Lower leg skin (tissue), 4 donors: ENCODE data around the gene SLC3A2. TPM values are rescaled to one million over a fixed set of nuclear protein-coding genes. Genes with fewer than 3 reads are reported as not detected.

Source experiments
- DNase-seq, 2 donors: peaks; one replicate each; pipeline ENCODE4 v3.0.0-alpha.2; 2019; ENCODE audit warnings: low spot score in 2 of 2
- H3K4me3 ChIP-seq: fragments of 200-600 bp; sonication (generic); 2 replicates; pipeline ENCODE4 v1.5.1; 2017; ENCODE audit warnings: mild to moderate bottlenecking, low read depth; ENCODE audit not compliant: poor library complexity, severe bottlenecking
- POLR2A ChIP-seq, 2 donors: fragments of 450-650 bp; IDR thresholded peaks; one replicate each; pipeline ENCODE4 v1.6.1; 2016 to 2017; ENCODE audit warnings: antibody characterized with exemption in 2 of 2, mild to moderate bottlenecking in 1 of 2, moderate library complexity in 1 of 2
- WGBS, 2 donors: methylation state at CpG; one replicate each; pipeline ENCODE4 v1.1.5; 2018; 5-methylcytosine and 5-hydroxymethylcytosine counted together
- intact Hi-C: fragments of 100-400 bp; cut with DNase I; formaldehyde crosslinking; loops from one replicate; pipeline ENCODE4 v1.15.0; 2023; ENCODE audit warnings: low total_unique reads
- total RNA-seq, 4 donors: library from RNA; depleted of rRNA; stranded (reverse); fragments of >200 nt; gene quantifications; one replicate each; pipeline ENCODE4 v1.1.0, GENCODE V29; 2016
- TF ChIP-seq, protein P1 (sequence below), 3 donors: fragments of 450-650 bp; IDR thresholded peaks; one replicate each; pipeline ENCODE4 v1.5.1; 2016; ENCODE audit warnings: antibody characterized with exemption in 3 of 3, mild to moderate bottlenecking in 3 of 3, moderate library complexity in 2 of 3

The SLC3A2 gene
- total RNA-seq, 4 donors from 2014 or later = 175 to 190 (median 187) TPM

DNA sequence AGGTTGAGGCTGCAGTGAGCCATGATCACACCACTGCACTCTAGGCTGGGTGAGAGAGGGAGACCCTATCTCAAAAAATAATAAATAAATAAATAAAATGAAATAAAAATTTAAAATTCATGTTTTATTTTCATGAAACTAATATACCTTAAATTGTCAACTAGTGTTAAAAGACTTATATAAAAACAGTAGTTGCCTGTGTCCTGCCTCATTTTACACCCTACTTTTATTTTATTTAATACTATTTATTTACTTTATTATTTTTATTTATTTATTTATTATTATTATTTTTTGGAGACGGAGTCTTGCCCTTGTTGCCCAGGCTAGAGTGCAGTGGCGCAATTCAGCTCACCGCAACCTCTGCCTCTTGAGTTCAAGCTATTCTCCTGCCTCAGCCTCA lies 36.5 kb upstream of the SLC3A2 start:
- WGBS, 2 donors = 99% methylated on average over 3 of the region's 3 CpGs
- intact Hi-C loops = loop anchor here (10.0 kb wide), 1 partner anchor 1689 kb away; no protein-coding TSS in a partner anchor
- no peak for DNase-seq
- TF ChIP-seq, protein P1, sequence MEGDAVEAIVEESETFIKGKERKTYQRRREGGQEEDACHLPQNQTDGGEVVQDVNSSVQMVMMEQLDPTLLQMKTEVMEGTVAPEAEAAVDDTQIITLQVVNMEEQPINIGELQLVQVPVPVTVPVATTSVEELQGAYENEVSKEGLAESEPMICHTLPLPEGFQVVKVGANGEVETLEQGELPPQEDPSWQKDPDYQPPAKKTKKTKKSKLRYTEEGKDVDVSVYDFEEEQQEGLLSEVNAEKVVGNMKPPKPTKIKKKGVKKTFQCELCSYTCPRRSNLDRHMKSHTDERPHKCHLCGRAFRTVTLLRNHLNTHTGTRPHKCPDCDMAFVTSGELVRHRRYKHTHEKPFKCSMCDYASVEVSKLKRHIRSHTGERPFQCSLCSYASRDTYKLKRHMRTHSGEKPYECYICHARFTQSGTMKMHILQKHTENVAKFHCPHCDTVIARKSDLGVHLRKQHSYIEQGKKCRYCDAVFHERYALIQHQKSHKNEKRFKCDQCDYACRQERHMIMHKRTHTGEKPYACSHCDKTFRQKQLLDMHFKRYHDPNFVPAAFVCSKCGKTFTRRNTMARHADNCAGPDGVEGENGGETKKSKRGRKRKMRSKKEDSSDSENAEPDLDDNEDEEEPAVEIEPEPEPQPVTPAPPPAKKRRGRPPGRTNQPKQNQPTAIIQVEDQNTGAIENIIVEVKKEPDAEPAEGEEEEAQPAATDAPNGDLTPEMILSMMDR (IDR thresholded peaks at IDR 0.05) = no peak
- no peak for TF ChIP-seq POLR2A (IDR thresholded peaks at IDR 0.05)
- H3K4me3 ChIP-seq = no peak overlapping the region

DNA sequence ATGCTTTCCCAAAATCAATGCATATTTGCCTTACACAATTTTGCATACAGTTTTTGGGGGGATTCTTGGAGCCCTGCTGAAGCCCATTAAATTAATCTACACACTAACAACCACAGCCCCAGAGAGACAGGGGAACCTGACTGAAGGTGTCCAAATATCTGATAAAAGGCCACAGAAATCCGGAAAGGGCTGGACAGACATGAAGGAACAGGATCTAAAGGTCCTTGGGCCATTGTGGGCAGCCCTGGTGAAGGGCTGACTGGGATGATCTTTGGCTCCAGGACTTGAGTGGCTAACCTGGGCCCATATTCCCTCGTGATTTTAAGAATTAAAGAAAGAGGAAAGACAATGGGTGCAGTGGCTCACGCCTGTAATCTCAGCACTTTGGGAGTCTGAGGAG lies 34.5 kb upstream of the SLC3A2 start:
- no peak for DNase-seq
- no peak overlapping the region for H3K4me3 ChIP-seq
- no peak for TF ChIP-seq POLR2A (IDR thresholded peaks at IDR 0.05)
- TF ChIP-seq, protein P1 (IDR thresholded peaks at IDR 0.05) = no peak
- intact Hi-C loops = loop anchor here (10.0 kb wide), 1 partner anchor 1691 kb away; no protein-coding TSS in a partner anchor
- WGBS, 2 donors = 85 to 87% methylated on average over 3 of the region's 3 CpGs

DNA sequence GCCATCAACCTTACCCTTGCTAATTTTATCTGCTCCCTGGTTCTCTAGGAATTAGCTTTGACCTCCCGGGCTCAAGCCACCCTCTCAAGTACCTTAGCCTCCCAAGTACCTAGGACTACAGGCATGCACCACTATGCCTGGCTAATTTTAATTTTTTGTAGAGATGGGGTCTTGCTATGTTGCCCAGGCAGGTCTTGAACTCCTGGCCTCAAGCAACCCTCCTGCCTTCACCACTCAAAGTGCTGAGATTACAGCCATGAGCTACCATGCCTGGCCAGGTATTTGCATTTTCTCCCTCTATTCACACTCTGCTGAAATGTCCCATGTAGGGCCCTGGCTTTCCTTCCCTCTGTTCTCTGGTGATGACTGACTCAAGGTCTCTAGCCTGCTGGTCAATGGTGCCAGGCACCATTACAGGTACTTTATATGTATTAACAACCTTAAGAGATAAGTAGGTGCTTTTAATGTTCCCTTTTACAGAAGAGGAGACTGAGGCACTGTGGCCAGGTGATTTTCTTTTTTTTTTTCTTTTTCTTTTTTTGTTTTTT lies 32.9 kb upstream of the SLC3A2 start:
- no peak for DNase-seq
- intact Hi-C loops = loop anchor here (10.0 kb wide), 1 partner anchor 1693 kb away; no protein-coding TSS in a partner anchor
- WGBS, 2 donors = 89 to 94% methylated on average over 1 of the region's 1 CpG
- no peak overlapping the region for H3K4me3 ChIP-seq
- TF ChIP-seq, protein P1 (IDR thresholded peaks at IDR 0.05) = no peak
- no peak for TF ChIP-seq POLR2A (IDR thresholded peaks at IDR 0.05)

DNA sequence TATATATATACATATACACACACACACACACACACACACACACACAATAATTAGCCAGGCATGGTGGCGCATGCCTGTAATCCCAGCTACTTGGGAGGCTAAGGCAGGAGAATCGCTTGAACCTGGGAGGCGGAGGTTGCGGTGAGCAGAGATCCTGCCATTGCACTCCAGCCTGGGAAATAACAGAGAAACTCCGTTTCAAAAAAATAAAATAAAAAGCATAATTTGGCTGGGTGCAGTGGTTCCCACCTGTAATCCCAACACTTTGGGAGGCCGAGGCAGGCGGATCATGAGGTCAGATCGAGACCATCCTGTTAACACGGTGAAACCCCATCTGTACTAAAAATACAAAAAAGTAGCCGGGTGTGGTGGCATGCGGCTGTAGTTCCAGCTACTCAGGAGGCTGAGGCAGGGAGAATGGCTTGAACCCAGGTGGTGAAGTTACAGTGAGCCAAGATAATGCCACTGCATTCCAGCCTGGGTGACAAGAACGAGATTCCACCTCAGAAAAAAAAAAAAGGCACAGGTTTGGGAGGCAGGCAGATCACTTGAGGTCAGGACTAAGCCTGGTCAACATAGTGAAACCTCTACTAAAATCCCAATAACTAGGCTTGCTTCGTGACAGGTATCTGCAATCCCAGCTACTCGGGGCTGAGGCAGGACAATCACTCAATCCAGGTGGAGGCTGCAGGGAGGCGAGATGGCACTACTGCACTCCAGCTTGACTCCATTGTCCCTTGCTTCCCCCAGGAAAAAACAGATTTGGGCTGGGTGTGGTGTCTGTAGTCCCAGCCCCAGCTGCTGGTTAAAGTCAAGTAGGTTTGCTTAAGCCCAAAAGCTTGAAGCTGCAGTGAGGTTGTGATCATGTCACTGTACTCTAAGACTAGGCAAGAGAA lies 29.5 kb upstream of the SLC3A2 start:
- TF ChIP-seq POLR2A (IDR thresholded peaks at IDR 0.05) = no peak
- TF ChIP-seq, protein P1 (IDR thresholded peaks at IDR 0.05) = no peak
- intact Hi-C loops = loop anchor here (10.0 kb wide), 1 partner anchor 56 kb away; the partner anchor contains the start of gene TMEM223
- no peak for DNase-seq
- H3K4me3 ChIP-seq = no peak overlapping the region
- 66 to 71% methylated on average over 14 to 15 of the region's 15 CpGs for WGBS, 2 donors

DNA sequence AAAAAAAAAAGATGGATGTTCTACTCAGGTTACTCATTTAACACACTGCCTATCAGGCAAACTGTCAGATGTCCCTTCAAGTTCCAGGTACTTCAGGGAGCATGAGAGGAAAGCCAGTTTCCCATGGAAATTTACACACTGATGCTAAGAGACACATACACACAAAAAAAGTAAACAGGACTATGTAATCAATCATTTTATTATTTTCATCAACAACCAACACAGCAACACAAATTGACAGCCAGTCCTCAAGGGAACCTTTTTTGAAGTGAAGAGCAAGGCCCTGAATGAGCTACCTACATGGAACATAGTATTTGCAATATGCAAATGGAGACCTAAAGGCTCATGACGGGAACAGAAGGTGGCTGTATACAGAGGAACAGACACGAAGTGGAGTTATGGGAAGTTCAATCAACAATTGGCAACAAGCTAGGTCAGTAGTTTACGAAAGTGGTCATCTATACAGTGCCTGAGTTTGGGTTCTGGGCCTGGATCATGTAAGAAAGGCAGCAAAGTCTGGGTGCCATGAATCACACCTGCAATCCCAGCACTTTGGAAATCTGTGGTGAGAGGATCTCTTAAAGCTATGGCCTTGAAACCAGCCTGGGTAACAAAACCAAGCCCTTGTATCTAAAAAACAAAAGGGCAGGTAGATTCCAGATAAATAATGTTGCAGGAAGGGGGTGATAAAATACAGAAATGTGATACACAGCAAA lies 28.7 kb upstream of the SLC3A2 start:
- 45 to 60% methylated on average over 3 of the region's 3 CpGs for WGBS, 2 donors
- DNase-seq = no peak
- TF ChIP-seq, protein P1 (IDR thresholded peaks at IDR 0.05) = no peak
- no peak for TF ChIP-seq POLR2A (IDR thresholded peaks at IDR 0.05)
- H3K4me3 ChIP-seq = no peak overlapping the region
- intact Hi-C loops = loop anchor here (10.0 kb wide), 1 partner anchor 57 kb away; the partner anchor contains the start of gene TMEM223
